Trophoblast cell (in vitro differentiated cells and primary cell): ENCODE measurements around the gene ATP4A.

Experiments used
- DNase-seq, 2 donors: peaks; one replicate each; pipeline ENCODE4 v3.0.0-alpha.2; 2016
- H2AFZ ChIP-seq: 2 replicates; pipeline ENCODE4 v1.6.1; 2013; ENCODE audit warnings: low read length, moderate library complexity, mild to moderate bottlenecking; ENCODE audit not compliant: insufficient read depth, poor library complexity
- H2AK5ac ChIP-seq: 2 replicates; pipeline ENCODE4 v1.6.1; 2013; ENCODE audit warnings: mild to moderate bottlenecking, low read length
- H2BK120ac ChIP-seq: 2 replicates; pipeline ENCODE4 v1.6.1; 2013; ENCODE audit warnings: low read length, mild to moderate bottlenecking, moderate library complexity; ENCODE audit not compliant: insufficient read depth, poor library complexity
- H2BK12ac ChIP-seq: 2 replicates; pipeline ENCODE4 v1.6.1; 2013; ENCODE audit warnings: mild to moderate bottlenecking, low read length, moderate library complexity
- H2BK5ac ChIP-seq: 2 replicates; pipeline ENCODE4 v1.6.1; 2013; ENCODE audit warnings: low read length, low read depth, moderate library complexity, mild to moderate bottlenecking; ENCODE audit not compliant: poor library complexity
- H3K14ac ChIP-seq: 2 replicates; pipeline ENCODE4 v1.6.1; 2013; ENCODE audit warnings: mild to moderate bottlenecking, low read length
- H3K18ac ChIP-seq: 2 replicates; pipeline ENCODE4 v1.6.1; 2013; ENCODE audit warnings: mild to moderate bottlenecking, low read length
- H3K23ac ChIP-seq: 2 replicates; pipeline ENCODE4 v1.6.1; 2013; ENCODE audit warnings: low read length
- H3K27ac ChIP-seq: 2 replicates; pipeline ENCODE4 v1.5.1; 2013; ENCODE audit warnings: low read depth, mild to moderate bottlenecking, inconsistent platforms, low read length, moderate library complexity
- H3K27me3 ChIP-seq: 2 replicates; pipeline ENCODE4 v1.6.1; 2013; ENCODE audit warnings: inconsistent platforms, mild to moderate bottlenecking, low read length, moderate library complexity; ENCODE audit not compliant: insufficient read depth
- H3K36me3 ChIP-seq, 2 experiments: 1 replicate in 1 of 2; 2 replicates in 1 of 2; pipeline ENCODE4 v1.6.1; 2013; ENCODE audit warnings: low read length in 2 of 2, mild to moderate bottlenecking in 2 of 2, moderate library complexity in 1 of 2; ENCODE audit not compliant: insufficient read depth in 2 of 2, control insufficient read depth in 1 of 2
- H3K4ac ChIP-seq: 2 replicates; pipeline ENCODE4 v1.6.1; 2013; ENCODE audit warnings: low read depth, mild to moderate bottlenecking, low read length, moderate library complexity
- H3K4me1 ChIP-seq, 2 experiments: 1 replicate in 1 of 2; 2 replicates in 1 of 2; pipeline ENCODE4 v1.6.1; 2013; ENCODE audit warnings: low read length in 2 of 2, mild to moderate bottlenecking in 2 of 2, moderate library complexity in 1 of 2; ENCODE audit not compliant: insufficient read depth in 2 of 2, control insufficient read depth in 1 of 2
- H3K4me2 ChIP-seq: 2 replicates; pipeline ENCODE4 v1.6.1; 2013; ENCODE audit warnings: inconsistent platforms, mild to moderate bottlenecking, low read length, moderate library complexity
- H3K4me3 ChIP-seq: 2 replicates; pipeline ENCODE4 v1.5.1; 2013; ENCODE audit warnings: mild to moderate bottlenecking, low read depth, low read length, inconsistent platforms
- H3K79me1 ChIP-seq: one replicate; pipeline ENCODE4 v1.6.1; 2013; ENCODE audit warnings: low read length
- H3K79me2 ChIP-seq: 2 replicates; pipeline ENCODE4 v1.6.1; 2013; ENCODE audit warnings: low read length, mild to moderate bottlenecking; ENCODE audit not compliant: control insufficient read depth, insufficient read depth, poor library complexity
- H3K9ac ChIP-seq: 2 replicates; pipeline ENCODE4 v1.6.1; 2013; ENCODE audit warnings: mild to moderate bottlenecking, low read length
- H3K9me3 ChIP-seq: 2 replicates; pipeline ENCODE4 v1.6.1; 2013; ENCODE audit warnings: low read depth, mild to moderate bottlenecking, control low read depth, inconsistent platforms, low read length; ENCODE audit not compliant: insufficient read depth
- H4K12ac ChIP-seq: 2 replicates; pipeline ENCODE4 v1.6.1; 2013; ENCODE audit warnings: low read depth, mild to moderate bottlenecking, low read length, moderate library complexity
- H4K8ac ChIP-seq: 2 replicates; pipeline ENCODE4 v1.6.1; 2013; ENCODE audit warnings: low read depth, mild to moderate bottlenecking, low read length, moderate library complexity
- H4K91ac ChIP-seq: one replicate; pipeline ENCODE4 v1.6.1; 2013; ENCODE audit warnings: low read depth, mild to moderate bottlenecking, low read length, moderate library complexity
- WGBS: extraction: QIAGEN DNeasy Blood & Tissue Kit; methylation state at CpG from one replicate; pipeline ENCODE4 v1.1.7; 2013; ENCODE audit warnings: missing lambda C conversion rate; ENCODE audit not compliant: insufficient read length, insufficient coverage; ENCODE audit errors: extremely low coverage; 5-methylcytosine and 5-hydroxymethylcytosine counted together

ATP4A gene

DNA sequence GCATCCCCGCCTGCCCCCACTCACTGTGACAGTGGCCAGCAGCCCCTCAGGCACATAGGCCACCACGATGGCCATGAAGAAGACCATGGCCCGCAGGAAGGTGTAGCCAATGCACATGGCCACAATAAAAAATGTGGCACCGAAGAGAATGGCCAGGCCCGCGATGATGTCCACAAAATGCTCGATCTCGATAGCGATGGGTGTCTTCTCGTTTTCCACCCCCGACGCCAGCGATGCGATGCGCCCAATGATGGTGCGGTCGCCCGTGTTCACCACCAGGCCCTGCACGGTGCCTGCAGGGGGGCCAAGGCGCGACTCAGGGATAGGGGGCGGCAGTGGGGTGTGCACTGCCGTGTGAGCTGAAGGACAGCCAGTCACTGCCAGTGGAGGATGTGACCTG lies 3.7 kb downstream of the ATP4A start:
- Histone ChIP-seq H2AK5ac (no peak overlapping the region), H3K23ac (no peak overlapping the region), H3K27me3 (peaks cover 13% of the 10 kb centered on the region), H3K79me1 (no peaks in the 10 kb centered on the region), H3K4me1 (peaks cover 2 to 3% of the 10 kb centered on the region in 2 experiments), H3K4me3 (no peak overlapping the region), H2BK120ac (no peak overlapping the region), H3K9me3 (peaks cover 10% of the 10 kb centered on the region), H2BK12ac (no peak overlapping the region), H3K79me2 (no peaks in the 10 kb centered on the region), H2BK5ac (no peak overlapping the region), H3K27ac (no peak overlapping the region), H4K8ac (no peak overlapping the region), H3K9ac (no peak overlapping the region), H4K12ac (no peak overlapping the region), H2AFZ (no peak overlapping the region), H3K4me2 (no peak overlapping the region), H4K91ac (no peak overlapping the region), H3K36me3 (no peaks in the 10 kb centered on the region), H3K18ac (no peak overlapping the region), H3K4ac (no peak overlapping the region), H3K14ac (no peak overlapping the region)
- WGBS: no CpG with 5 or more reads among the region's 23 CpGs
- DNase-seq: no peak

DNA sequence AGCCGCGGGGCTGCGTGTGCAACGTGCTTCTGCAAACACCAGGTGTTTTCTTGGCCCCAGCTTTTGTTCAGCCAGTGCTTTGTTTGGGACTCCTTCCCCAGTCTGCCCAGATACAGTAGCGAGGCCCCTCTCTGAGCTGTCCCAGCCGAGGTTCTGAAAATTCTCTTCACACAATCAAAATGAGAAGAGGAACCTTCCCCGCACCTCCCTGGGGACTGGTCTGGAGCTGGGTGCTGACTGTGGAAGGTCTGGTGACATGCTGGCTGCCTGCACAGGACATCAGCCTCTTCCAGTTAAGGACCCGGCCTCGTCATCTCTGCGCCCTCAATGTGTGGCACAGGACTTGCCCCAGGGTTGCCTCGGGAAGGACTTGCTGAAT lies 4.2 kb downstream of the ATP4A start:
- Histone ChIP-seq H3K79me1 (no peaks in the 10 kb centered on the region), H4K12ac (no peak overlapping the region), H3K79me2 (no peaks in the 10 kb centered on the region), H3K9me3 (peaks cover 10% of the 10 kb centered on the region), H3K27me3 (peaks cover 13% of the 10 kb centered on the region), H3K36me3 (no peaks in the 10 kb centered on the region), H3K27ac (no peak overlapping the region), H2AK5ac (no peak overlapping the region), H3K14ac (no peak overlapping the region), H4K8ac (no peak overlapping the region), H4K91ac (no peak overlapping the region), H2BK120ac (no peak overlapping the region), H3K4ac (no peak overlapping the region), H3K4me3 (no peak overlapping the region), H2BK5ac (no peak overlapping the region), H3K9ac (no peak overlapping the region), H3K4me1 (peaks cover 2 to 3% of the 10 kb centered on the region in 2 experiments), H2BK12ac (no peak overlapping the region), H3K4me2 (no peak overlapping the region), H3K18ac (no peak overlapping the region), H2AFZ (no peak overlapping the region), H3K23ac (no peak overlapping the region)
- no peak for DNase-seq
- no CpG with 5 or more reads among the region's 11 CpGs for WGBS

DNA sequence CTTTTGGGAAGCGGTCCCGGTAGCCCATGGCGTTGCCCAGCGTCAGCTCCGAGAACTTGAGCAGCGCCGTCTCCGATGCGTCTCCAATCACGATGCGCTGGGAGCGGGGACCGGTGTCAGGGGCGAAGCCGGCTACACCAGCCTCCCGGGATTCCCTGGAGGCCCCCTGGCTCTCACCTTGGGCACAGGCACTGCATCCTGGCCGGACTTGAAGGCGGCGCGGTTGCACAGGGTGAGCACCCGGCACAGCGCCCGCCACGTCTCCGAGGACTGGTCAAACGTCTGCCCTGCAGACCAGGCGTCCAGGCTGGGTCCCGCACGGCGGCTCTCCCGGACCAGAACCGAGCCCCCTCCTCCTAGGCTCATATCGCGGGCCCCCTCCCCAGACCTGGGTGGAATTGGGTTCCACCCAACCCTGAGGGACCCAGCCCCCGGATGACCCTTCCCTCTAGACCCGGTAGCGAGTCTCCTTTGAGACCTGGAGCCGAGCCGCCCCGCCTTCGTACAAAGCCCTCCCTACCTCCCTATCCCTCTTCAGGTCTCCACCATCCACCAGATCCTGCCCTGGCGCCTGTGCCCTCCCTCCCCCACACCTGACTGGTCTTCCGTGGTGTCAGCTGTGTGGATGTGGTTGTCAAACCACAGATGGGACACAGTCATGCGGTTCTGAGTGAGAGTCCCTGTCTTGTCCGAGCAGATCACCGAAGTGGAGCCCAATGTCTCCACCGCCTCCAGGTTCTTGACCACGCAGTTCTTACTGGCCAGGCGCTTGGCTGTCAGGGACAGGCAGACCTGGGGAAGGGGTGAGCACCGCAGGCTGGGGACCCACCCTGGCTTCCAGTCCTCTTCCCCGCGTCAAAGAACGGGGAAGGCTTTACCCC lies 4.8 kb downstream of the ATP4A start:
- no peak for DNase-seq
- Histone ChIP-seq H3K9ac (no peak overlapping the region), H2AK5ac (no peak overlapping the region), H2BK12ac (no peak overlapping the region), H3K4me2 (no peak overlapping the region), H2BK5ac (no peak overlapping the region), H4K91ac (no peak overlapping the region), H3K79me2 (no peaks in the 10 kb centered on the region), H3K23ac (no peak overlapping the region), H4K12ac (no peak overlapping the region), H4K8ac (no peak overlapping the region), H3K4ac (no peak overlapping the region), H3K14ac (no peak overlapping the region), H3K9me3 (peaks cover 10% of the 10 kb centered on the region), H3K27me3 (peaks cover 13% of the 10 kb centered on the region), H3K4me3 (no peak overlapping the region), H3K79me1 (no peaks in the 10 kb centered on the region), H3K36me3 (no peaks in the 10 kb centered on the region), H2AFZ (no peak overlapping the region), H3K18ac (no peak overlapping the region), H2BK120ac (no peak overlapping the region), H3K4me1 (peaks cover 2 to 3% of the 10 kb centered on the region in 2 experiments), H3K27ac (no peak overlapping the region)
- no CpG with 5 or more reads among the region's 53 CpGs for WGBS

DNA sequence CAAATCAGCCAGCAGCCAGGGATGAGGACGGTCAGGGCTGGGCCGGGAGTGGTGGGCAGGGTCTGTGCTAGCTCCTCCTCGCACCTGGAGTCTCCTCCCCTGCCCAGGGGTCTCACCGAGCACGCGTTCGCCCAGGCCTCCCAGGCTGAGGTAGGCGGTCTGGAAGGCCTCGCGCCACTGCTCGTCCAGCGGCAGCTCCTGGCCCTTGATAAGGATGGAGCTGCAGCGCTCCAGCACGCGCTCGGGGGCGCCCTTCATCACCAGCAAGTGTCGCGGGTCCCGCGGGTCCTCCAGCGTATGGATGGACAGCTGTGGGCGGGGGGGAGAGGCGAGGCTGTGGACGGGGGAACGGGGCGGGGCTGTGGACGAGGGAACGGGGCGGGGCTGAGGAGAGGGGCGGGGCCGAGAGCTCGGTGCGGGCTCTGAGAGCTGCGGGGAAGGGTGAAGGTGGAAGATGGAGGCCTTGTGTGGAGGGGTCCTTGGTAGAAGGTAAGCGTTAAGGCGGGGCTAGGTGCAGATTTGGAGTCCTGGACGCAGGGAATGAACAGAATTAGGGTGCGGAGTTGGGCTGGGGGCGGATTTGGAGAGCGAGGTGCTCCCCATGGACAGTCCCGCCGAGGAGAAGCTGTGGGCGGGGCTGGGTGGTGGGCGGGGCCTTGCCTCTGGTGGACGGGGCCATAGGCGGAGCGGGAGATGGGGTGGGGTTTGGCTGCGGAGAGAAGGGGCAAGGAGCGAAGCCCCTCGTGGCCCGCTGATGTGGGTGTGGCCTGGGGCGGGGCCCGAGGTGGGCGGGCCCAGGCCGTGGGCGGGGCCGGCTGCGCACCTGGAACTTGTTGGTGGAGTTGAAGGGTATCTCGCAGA lies 5.7 kb downstream of the ATP4A start:
- H2BK12ac ChIP-seq: no peak overlapping the region
- H4K12ac ChIP-seq: no peak overlapping the region
- peaks cover 2 to 3% of the 10 kb centered on the region in 2 experiments for H3K4me1 ChIP-seq
- H2BK5ac ChIP-seq: no peak overlapping the region
- peaks cover 13% of the 10 kb centered on the region for H3K27me3 ChIP-seq
- no peak overlapping the region for H3K4ac ChIP-seq
- H3K23ac ChIP-seq: no peak overlapping the region
- H4K8ac ChIP-seq: no peak overlapping the region
- no peak overlapping the region for H2AK5ac ChIP-seq
- peaks cover 10% of the 10 kb centered on the region for H3K9me3 ChIP-seq
- H3K9ac ChIP-seq: no peak overlapping the region
- no peak overlapping the region for H4K91ac ChIP-seq
- no peak overlapping the region for H3K14ac ChIP-seq
- H2AFZ ChIP-seq: no peak overlapping the region
- no peak overlapping the region for H3K4me3 ChIP-seq
- no peaks in the 10 kb centered on the region for H3K79me1 ChIP-seq
- peak in 1 of 2 donors; percentile 23 for DNase-seq
- no peak overlapping the region for H3K18ac ChIP-seq
- H2BK120ac ChIP-seq: no peak overlapping the region
- H3K4me2 ChIP-seq: peak overlapping the region; percentile 40
- H3K27ac ChIP-seq: no peak overlapping the region
- no peaks in the 10 kb centered on the region for H3K36me3 ChIP-seq
- no CpG with 5 or more reads among the region's 60 CpGs for WGBS
- no peaks in the 10 kb centered on the region for H3K79me2 ChIP-seq
